Measurements from ENCODE around the gene GRIK4.

GRIK4 gene

DNA sequence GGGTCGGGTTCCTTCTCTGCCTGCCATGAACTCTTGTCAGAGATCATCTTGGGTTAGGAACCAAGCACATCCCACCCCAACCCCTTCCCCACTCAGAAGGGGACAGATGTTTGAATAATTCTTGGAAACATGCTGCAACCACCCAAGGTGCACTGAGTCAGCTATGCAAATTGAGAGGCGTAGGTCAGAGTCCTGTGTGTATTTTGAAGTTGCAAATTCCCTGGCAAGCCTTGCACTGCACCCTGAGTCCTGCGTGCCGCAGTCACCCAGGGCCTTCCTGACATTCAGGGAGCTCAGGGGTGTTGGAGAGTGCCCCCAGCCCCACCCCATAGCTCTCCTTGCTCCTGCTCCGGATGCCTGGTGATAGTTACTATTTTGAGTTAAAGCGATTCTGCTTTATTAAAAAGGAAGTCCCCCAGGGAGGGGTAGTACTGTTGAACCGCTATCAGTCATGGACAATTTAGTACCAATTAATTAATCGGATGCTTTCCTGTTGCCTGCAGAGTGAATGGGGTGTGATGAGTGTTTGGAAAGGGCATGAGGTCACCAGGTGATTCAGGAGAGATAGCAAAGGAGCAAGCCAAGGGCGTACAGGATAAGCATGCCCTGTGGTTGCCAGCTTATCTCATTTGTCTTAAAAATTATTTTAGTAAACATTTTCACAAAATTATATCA, 123.7 kb downstream of the GRIK4 start:
- DNase-seq (ENCODE audit: low read depth), result no peak

DNA sequence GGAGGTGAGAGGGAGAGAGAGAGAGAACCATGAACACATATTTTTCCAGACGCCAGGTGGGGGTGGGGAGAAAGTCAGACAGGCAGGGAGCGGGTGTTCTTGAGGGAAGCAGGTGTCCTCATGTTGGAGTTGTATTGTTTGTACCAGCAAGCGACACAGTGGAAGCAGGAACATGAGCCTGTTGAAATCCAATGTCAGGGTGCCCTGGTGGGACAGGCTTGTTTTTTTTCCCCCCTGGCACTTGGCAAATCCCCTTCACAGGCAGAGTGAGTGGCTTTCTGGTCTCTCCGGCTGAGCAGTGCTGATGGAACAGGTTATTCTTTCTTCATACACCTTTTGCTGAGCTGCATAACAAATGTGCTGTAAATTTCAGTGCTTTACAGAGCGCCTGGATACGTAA, 125.6 kb downstream of the GRIK4 start:
- DNase-seq (ENCODE audit: low read depth), result no peak

DNA sequence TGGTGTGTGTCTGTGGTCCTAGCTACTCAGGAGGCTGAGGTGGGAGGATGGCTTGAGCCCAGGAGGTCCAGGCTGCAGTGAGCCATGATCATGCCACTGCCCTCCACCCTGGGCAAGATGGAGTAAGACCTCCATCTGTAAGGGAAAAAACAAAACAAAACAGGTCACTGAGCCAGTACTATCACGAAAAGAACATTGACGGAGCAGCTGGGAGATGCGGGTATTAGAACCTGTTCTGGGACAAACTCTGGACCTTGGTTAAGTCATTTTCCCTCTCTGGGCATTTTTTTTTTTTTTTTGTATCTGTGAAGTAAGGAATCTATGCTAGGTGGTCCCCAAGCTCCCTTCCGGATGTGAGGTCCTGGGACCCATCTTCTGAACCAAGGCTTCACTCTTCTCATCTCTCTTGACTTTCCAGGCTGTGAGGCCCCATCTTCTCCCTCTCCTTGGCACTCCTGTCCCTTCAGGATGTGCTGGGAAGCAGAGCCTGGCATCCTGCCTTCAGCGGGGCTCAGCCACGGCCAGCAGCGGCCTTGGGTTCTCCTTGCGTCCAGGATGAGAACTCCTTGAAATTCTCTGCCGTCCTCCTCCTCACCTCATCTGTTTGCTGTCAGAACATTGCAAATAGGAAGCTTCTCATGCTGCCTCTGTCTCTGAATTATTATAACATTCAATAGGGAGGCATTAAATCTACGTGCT, 130.8 kb downstream of the GRIK4 start:
- DNase-seq (ENCODE audit: low read depth), result no peak

DNA sequence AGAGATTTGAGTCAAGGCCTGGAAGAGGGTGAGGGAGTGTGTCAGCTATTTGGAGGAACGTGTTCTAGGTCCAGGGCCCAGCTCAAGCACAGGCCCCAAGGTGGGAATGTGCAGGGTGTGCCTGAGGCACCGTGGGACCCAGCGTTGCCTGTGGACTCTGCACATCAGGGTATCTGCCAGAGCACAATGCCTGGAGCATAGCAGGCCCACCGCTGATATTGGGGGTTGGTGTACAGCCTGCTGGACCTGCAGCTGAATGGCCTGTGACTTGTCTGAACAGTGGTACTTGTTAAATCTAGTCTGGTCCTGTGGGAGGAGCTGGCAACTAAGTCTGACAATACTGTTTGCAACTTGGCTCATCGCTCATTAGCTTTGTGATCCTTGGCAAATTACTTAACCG, 131.7 kb downstream of the GRIK4 start:
- DNase-seq (ENCODE audit: low read depth), result no peak

DNA sequence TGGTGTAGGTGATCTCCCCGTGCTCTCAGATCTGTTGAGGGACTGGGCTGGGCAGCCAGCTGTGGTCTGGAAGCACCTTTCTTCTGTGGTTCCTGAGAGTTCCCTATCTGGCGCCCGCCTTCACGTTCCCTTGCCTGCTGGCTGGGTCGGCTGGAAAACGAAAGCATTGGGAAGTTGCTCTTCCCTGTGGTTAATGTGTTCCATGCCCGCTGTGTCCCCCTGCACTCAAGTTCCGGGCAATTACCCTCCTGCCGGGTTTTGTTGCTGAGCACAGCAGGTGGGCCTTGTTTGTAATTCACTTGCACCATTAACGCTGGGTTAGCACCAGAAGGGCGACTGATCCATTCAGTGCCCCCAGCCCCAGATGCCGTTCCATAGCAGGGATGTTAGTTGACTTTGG, 134.1 kb downstream of the GRIK4 start:
- no peak for DNase-seq (ENCODE audit: low read depth)

DNA sequence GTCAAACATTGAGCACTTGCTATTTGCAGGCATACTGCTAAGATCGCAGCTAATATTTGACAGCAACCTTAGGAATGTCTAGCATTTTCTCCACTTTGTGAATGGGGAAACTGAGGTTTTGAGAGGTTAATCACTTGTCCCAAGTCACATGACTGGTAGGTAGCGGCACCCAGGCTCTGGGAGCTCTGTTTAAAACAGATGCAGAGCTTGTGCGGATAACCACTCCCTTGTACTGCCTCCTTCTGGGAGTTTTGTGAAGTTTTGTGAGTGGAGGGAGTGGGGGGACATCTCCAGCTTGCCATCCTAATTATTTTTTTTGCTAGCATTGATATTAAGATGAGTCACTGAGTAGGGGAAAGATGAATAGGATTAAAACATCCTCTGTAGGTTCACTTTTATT, 134.7 kb downstream of the GRIK4 start:
- no peak for DNase-seq (ENCODE audit: low read depth)

DNA sequence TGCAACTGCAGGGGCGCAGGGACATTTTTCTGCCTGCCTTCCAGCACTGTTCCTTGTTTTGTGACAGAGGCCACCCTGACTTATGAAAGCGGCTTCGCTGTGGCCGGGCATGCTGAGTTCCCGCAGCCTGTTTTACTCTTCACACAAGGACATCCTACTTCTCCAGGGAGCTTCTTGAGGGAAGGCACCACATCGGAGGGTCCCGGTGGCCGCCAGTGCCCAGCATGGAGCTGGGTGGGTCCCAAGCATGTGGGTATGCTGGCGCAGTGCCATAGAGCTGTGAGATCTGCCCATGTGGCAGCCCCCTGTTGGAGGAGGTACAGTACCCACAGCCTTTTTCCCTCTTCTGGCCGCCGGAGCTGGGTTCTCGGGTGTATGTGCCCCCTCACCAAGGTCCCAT, 136.1 kb downstream of the GRIK4 start:
- DNase-seq (ENCODE audit: low read depth), result no peak

DNA sequence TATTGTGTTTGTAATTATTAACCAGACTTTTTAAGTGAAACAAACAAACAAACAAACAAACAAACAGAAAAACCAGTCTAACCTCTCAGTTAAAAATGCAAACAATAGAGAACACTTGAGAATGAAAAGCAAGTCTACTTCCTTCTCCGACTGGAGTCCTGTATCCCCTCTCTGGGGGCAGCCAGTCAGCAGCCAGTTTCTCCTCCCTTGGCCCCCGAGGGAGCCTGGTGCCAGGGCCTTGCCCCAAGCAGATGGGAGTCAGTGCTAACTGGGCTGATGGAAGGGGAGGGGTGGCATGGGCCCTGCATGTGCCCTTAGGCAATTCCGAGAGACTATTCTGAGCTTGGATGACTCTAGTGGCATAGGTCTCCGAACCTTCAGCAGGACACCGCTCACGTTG, 137.2 kb downstream of the GRIK4 start:
- no peak for DNase-seq (ENCODE audit: low read depth)

DNA sequence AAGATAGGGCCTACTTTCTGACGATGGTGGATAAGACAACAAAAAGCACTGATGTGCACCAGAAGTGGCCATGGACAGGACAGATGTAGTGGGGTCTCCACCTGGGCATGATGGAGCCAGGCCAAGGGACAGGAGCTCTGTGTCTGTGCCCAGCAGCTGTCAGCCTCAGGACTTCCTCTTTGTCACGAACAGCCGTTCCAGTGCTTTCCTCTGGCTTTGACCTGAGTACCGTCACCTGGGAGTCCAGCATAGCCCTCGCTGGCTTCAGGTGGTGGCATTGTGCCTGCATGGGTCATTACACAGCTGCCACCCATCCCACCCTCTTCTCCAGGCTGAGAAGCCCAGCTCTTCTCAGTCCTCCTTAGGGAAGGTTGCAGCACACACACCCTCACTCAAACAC, 137.8 kb downstream of the GRIK4 start:
- no peak for DNase-seq (ENCODE audit: low read depth)

DNA sequence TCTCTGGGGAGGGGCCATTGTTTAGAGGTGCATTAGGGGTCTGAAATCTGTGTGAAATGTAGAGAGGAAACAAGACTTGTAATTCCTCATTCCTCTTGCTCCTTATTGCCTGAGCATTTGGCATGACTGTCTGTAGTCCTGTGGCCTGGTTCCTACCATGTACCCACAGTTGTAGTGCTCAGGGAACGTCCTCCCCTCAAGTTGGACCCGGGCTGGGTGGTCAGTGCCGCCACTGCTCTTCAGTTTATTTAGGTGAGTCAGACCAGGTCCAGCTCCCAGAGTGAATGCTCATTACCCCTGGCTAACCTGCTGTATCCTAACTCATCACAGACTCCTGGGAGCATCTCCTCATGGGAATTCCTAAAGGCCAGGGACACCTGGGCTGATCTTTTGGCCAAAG, 139.8 kb downstream of the GRIK4 start:
- DNase-seq (ENCODE audit: low read depth), result no peak

DNA sequence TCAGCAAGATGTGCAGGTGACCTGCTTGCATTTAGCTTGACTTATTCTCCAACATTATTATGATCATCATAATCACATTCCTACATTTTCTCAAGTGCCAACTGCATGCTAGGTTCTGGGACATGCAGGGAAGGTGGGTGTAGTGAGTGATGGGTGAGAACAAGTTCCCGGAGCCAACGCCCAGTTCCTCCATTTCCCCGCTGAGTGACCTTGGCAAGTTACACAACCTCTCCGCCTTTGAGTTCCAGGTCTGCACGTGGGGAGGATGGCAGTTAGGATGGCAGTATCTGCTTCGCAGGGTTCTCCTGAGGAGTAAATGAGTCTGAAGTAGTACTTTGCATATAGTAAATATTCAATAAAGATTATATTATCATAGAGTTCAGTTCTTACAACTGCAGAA, 140.3 kb downstream of the GRIK4 start:
- DNase-seq (ENCODE audit: low read depth), result no peak

DNA sequence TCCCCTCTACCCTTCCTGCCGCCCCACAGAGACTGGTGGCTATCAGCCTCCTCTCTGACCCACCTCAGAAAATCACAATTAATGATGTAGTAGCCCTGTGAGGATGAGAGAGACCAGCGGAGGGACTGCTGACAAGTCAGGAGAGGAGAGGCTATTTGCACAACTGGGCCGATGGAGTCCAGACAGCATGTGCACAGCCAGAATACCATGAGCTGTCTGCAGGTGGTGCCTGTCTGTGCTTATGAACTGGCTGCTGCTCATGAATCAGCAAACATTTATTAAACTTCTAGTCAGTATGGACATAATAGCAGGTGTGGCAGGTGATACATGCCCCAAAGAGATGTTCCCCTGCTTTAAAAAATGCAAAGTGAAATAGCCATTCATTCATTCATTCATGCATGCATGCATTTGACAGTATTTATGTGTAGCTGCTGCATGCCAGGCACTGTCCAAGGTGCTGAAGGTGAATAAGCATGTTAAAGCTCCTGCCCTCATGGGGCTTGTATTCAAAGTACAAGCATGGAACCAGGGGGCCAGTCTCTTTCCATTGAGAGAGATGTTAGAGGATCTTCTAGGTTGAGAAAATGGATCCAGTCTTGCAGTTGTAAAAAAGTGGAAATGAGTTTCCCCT, 141.3 kb downstream of the GRIK4 start:
- no peak for DNase-seq (ENCODE audit: low read depth)

DNA sequence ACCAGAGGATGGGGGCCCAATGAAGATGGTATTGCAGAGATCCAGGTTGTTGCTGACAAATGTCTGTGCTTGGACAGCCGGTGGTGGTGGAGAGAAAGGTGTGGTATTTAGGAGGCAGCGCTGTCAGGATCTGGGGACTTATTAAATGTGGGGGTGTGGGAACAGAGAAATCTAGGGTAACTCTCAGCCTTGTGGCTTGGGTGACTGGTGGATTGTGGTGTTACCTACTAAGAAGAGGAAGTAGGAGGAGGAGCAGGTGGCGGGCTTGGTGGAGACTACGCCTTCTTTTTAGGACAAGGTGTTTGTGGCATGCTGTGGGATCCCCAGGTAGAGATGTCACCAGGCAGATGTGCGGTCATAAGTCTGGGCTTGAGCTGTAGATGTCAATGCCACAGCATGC, 144.0 kb downstream of the GRIK4 start:
- DNase-seq (ENCODE audit: low read depth), result no peak

DNA sequence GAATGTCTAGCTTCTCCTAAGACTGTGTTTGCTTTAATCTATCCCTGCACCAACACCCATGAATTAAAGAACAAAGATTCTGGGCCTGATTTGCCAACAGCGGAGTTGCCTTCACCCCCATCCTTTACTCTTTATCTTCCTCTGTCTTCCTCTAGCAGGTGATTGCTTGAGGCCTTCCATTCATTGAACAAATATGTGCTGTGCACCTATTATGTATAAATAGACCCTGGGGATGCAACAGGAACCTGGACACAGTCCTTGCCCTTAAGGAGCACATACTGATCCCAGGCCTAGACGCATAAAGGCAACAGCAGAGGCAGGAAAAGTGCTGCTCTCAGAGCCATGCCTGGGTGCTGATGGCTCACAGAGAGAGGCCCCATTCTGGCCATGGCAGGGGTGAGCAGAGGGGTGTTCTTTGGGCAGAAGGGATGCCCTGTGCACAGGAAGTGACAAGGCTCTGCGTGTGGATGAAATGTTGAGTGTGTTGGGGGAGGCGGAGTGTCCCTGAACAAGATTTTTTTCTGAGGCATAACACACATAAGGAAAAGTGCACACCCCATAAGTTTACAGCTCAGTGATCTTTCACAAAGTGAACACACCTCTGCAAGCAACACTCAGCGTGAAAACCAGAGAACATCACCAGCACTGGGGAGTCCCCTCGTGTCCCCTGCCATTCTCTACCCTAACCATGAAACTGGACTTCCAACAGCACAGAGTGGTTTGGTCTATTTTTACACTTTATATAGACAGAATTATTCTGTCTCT, 145.9 kb downstream of the GRIK4 start:
- no peak for DNase-seq (ENCODE audit: low read depth)

DNA sequence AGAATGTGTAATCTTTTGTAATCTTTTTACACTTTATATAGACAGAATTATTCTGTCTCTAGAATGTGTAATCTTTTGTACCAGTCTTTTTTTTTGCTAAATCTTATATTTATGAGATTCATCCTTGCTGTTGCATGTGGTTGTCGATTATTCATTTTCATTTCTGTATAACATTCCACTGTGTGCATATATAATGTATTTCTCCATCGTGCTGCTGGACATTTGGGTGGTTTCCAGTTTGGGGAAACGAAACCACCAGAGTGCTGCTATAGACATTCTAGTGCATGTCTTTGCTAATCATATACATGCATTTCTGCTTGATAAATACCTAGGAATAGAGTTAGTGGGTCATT, 146.5 kb downstream of the GRIK4 start:
- DNase-seq (ENCODE audit: low read depth), result no peak

DNA sequence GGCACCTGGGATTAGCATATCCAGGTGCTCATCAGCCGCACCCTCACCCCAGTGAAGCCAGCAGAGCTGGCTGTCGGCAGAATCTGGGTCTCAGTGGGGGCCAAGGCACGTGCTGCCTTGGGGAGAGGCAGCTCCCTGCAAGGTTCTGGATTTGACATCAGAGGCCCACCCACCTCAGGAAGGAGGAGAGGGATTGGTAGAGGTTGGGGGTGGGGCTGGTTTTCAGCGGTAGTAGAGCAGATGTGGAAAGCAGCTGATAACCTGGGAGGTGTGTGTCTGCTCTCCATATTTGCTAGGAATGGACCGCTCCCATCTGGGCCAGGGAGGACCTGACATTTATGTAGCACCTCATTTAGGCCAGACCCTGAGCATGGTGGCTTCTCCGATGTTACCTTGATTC, 147.5 kb downstream of the GRIK4 start:
- DNase-seq (ENCODE audit: low read depth), result no peak

DNA sequence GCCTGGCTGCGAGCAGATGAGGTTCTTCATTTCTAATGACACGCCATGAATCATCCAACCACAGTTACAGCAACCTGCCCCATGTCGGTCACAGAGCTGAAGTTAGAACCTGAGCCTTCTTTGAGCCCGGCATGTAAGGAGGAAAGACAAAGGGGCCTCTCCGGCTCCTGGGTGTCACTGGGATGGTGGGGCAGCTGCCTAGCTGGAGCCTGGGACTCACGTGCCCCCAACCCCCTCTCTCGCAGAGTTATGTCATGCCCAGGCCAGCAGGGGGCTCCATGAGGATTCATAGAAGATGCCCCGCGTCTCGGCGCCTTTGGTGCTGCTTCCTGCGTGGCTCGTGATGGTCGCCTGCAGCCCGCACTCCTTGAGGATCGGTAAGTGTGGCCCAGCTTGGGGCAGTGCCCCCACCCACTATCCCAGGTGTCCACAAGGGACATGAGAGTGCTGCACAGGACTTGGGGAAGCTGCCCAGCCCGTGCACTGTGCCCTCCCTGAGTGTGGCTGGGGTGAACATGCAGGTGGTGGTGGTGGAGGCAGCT, 148.5 kb downstream of the GRIK4 start:
- DNase-seq (ENCODE audit: low read depth), result no peak

DNA sequence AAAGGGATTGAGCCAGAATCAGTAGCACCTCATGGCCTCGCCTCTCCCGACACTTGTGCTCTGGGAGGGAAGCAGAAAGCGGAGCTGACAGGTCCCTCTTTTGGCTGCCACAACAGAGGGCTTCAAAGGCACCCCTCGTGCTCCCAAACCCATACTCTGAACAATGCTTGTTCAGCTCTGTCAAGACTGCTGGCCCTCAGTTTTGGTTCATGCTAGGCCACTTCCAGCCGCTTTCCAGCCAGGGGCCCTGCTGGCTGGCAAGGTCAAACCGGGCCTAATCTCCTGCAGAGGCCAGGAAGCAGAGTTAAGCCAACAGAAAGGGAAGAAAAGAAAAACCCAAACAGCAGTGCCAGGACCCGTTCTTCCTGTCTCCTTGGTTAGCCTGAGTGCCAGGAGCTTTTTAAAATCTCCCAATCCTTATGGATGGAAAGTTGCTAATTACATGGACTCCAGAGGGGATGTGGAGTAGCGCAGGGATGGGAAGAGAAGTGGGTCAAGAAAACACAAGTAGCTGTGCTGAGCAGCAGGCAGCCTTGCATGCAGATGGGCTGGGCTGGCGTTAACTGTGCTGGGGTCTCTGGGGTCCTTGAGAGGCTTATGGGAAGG, 150.6 kb downstream of the GRIK4 start:
- DNase-seq (ENCODE audit: low read depth), result no peak

DNA sequence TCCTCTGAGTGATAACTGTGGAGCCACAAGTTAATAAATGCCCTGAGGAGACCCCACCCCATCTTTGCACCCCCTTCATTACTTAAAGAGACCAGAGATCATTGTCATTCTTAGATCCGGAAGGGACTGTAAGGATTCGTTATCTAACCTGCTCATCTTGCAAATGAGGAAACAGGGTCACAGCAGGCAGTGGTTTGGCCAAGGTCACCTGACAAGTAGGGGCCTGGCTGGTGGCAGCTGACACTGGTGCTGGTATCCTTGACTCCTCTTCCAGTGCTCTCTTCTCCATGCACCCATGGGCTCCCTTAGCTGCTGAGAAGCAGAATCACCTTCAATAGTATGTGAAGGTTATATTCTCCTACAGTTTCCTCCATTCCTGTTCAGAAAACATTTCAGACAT, 151.6 kb downstream of the GRIK4 start:
- no peak for DNase-seq (ENCODE audit: low read depth)

DNA sequence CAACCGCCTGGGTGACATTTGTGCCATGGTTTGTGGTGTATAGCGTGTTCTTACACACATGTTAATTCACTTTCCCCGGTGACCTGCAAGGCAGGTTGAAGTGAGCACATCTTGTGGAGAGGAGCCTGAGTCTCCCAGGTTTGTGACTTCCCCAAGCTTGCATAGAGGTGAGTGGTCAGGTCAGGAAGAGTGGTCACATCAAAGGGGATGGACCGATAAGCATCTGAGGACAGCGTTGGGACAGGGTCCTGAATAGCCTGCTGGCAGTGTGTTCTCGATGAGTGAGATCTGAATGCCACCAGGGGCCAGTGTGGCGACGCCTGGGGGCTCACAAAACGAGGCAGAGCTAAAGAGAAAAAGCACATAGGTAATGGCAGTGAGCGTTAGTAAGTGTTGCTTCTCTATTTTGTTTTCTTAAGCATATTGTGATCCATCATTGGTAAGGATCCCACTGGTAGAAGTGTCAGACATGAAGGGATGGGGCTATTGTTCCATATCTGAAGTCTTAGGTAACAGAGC, 154.6 kb downstream of the GRIK4 start:
- DNase-seq (ENCODE audit: low read depth), result no peak

DNA sequence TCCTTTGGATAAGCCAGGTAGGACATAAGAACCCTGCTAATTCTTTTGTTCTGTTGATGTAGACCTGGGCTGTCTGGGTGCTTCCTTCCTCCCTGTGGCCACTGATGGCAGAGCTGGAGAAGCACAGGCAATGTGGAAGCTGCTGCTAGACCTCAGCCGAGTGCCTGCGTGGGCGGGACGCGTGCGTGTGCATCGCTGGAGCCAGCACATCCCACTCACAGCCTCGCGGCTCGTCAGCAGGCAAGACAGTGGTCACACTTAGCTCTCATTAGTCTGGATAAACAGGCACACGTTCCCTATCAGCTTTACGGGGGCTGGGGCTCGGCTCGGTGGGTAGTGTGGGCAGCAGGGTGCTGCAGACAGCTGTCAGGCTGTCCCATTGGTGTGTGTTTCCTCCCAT, 155.7 kb downstream of the GRIK4 start:
- DNase-seq (ENCODE audit: low read depth), result no peak

DNA sequence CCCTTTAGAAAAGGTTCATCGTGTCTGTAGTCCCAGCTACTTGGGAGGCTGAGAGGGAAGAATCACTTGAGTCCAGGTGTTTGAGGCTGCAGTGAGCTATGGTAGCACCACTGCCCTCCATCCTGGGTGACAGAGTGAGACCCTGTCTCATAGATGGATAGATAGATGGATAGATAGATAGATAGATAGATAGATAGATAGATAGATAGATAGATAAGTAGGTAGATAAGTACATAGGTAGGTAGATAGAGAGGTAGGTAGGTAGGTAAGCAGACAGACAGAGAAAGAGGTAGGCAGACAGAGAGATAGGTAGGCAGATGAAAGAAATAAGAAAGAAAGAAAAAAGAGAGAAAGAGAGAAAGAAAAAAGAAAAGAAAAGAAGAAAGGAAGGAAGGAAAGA, 156.4 kb downstream of the GRIK4 start:
- DNase-seq (ENCODE audit: low read depth), result no peak

All from stimulated activated CD4-positive, alpha-beta T cell treated with anti-CD3 and anti-CD28 coated beads, Interleukin-2, amount 100 ng/mL, for 4 hours (primary cell).